Renal pelvis (tissue), 4 donors: ENCODE results near the gene KLF2. TPM values are rescaled to one million over a fixed set of nuclear protein-coding genes. Genes with fewer than 3 reads are reported as not detected.

Source experiments
- DNase-seq: peaks from one replicate; pipeline ENCODE4 v3.0.0-alpha.2; 2013
- polyA plus RNA-seq, 3 donors: library from polyadenylated mRNA; unstranded; fragments of 120-200 nt; gene quantifications; one replicate each; pipeline ENCODE4 v1.2.1, GENCODE V29; 2013; ENCODE audit not compliant: insufficient read length in 3 of 3

KLF2 gene
- polyA plus RNA-seq, 3 donors: 18.5 to 39.4 (median 24.7) TPM

- no peak for DNase-seq
These were observed 49.8 kb downstream of the KLF2 start for GRCh38 chr19:16374436-16374835.

- no peak for DNase-seq
These were observed 50.7 kb downstream of the KLF2 start for GRCh38 chr19:16375157-16375935.

GRCh38 chr19:16375936-16376185 is 51.2 kb downstream of the KLF2 start:
- DNase-seq: no peak

GRCh38 chr19:16376241-16376640 is 51.6 kb downstream of the KLF2 start:
- no peak for DNase-seq

- no peak for DNase-seq
These were observed 52.0 kb downstream of the KLF2 start for GRCh38 chr19:16376649-16377048.

GRCh38 chr19:16377521-16377920 is 52.9 kb downstream of the KLF2 start:
- DNase-seq: no peak

Other genes with a start within 250 kb of the KLF2 start
- 100 to 1,000 TPM; 466 to 475 (median 475) TPM for gene TPM4, start 248.3 kb upstream of the KLF2 start, polyA plus RNA-seq
- gene RAB8A, start 212.9 kb upstream of the KLF2 start, polyA plus RNA-seq: 10 to 100 TPM; 69.8 to 92.8 (median 89.6) TPM
- gene HSH2D, start 181.1 kb upstream of the KLF2 start, polyA plus RNA-seq: under 1 TPM; 0.28 to 0.88 (median 0.43) TPM
- gene CIB3, start 151.3 kb upstream of the KLF2 start, polyA plus RNA-seq: not detected
- 100 to 1,000 TPM; 109 to 135 (median 115) TPM for gene FAM32A, start 139.4 kb upstream of the KLF2 start, polyA plus RNA-seq
- 10 to 100 TPM; 62.8 to 75.0 (median 73.8) TPM for gene AP1M1, start 126.9 kb upstream of the KLF2 start, polyA plus RNA-seq
- 10 to 100 TPM; 31.6 to 35.6 (median 33.7) TPM for gene EPS15L1, start 147.1 kb downstream of the KLF2 start, polyA plus RNA-seq
- not detected for gene CALR3, start 171.3 kb downstream of the KLF2 start, polyA plus RNA-seq
- gene C19orf44, start 171.6 kb downstream of the KLF2 start, polyA plus RNA-seq: 10 to 100 TPM; 15.2 to 17.8 (median 17.7) TPM
- gene CHERP, start 217.6 kb downstream of the KLF2 start, polyA plus RNA-seq: 10 to 100 TPM; 52.0 to 57.0 (median 52.7) TPM
- gene SLC35E1, start 247.6 kb downstream of the KLF2 start, polyA plus RNA-seq: 10 to 100 TPM; 39.6 to 45.2 (median 42.9) TPM